Uterus (tissue), 2 donors: ENCODE data around the gene GALNT14.

Experiments used
- POLR2A ChIP-seq, 2 donors: fragments of 450-650 bp; IDR thresholded peaks; one replicate each; pipeline ENCODE4 v1.6.1; 2016; ENCODE audit warnings: antibody characterized with exemption in 2 of 2, mild to moderate bottlenecking in 1 of 2, moderate library complexity in 1 of 2
- TF ChIP-seq, protein P1 (sequence below), 4 experiments: fragments of 200-600 bp in 2 of 4; fragments of 450-650 bp in 2 of 4; sonication (generic) in 2 of 4; IDR thresholded peaks; one replicate each; pipeline ENCODE4 v1.5.1; 2016 to 2019; ENCODE audit warnings: antibody characterized with exemption in 4 of 4, mild to moderate bottlenecking in 2 of 4, moderate library complexity in 1 of 4

DNA sequence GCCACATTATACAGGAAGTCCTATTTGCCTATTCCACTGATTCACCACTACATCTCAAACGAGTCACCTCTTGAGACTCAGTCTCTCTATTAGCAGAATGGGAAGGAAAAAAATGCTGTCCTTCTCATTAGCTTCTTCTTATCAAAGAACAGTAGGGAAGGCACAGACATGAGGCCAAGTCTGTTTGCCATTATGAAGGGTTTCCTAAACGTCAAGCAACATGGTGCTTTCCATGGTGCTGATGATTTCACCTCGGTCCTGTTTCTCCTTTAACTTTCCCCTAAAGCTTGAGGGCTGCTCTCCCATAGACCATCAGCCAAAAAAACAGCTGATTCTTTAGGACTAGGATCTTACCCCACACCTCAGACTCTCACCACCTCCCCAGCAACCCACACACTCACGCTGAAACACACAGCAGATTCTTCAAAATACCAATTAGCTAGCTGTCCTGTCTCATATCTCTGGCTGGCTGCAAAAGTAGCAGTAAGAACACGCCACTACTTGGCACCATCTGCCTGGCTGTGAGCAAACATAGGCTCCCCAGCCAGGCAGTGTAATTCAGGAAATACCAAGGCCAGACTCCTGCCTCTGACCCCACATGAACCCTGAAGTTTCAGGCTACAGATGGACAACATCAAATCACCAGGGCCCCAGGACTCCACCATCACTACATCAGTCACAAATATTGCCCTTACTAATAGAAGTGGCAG lies 30.5 kb downstream of the GALNT14 start:
- TF ChIP-seq, protein P1, sequence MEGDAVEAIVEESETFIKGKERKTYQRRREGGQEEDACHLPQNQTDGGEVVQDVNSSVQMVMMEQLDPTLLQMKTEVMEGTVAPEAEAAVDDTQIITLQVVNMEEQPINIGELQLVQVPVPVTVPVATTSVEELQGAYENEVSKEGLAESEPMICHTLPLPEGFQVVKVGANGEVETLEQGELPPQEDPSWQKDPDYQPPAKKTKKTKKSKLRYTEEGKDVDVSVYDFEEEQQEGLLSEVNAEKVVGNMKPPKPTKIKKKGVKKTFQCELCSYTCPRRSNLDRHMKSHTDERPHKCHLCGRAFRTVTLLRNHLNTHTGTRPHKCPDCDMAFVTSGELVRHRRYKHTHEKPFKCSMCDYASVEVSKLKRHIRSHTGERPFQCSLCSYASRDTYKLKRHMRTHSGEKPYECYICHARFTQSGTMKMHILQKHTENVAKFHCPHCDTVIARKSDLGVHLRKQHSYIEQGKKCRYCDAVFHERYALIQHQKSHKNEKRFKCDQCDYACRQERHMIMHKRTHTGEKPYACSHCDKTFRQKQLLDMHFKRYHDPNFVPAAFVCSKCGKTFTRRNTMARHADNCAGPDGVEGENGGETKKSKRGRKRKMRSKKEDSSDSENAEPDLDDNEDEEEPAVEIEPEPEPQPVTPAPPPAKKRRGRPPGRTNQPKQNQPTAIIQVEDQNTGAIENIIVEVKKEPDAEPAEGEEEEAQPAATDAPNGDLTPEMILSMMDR (IDR thresholded peaks at IDR 0.05) = no peak
- TF ChIP-seq POLR2A (IDR thresholded peaks at IDR 0.05) = no peak
